CD8-positive, alpha-beta memory T cell (primary cell): ENCODE results near the gene TMEM132D. TPM values are rescaled to one million over a fixed set of nuclear protein-coding genes. Genes with fewer than 3 reads are reported as not detected.
A peak's percentile ranks its signal among the peaks of the same experiment; 100 is the strongest.

Experiments
- CTCF ChIA-PET: fragments of 350-600 bp; sonication (Branson Sonifier 250); formaldehyde crosslinking; loops from one replicate; lab custom pipeline; 2021; ENCODE audit warnings: antibody characterized with exemption; lab: Charles Lee
- POLR2A ChIA-PET: fragments of 350-600 bp; sonication (Branson Sonifier 250); formaldehyde crosslinking; loops from one replicate; lab custom pipeline; 2021; ENCODE audit warnings: antibody characterized with exemption; lab: Charles Lee
- DNase-seq, 5 donors: peaks; one replicate each; pipeline versions ENCODE4 v3.0.0 to v3.0.0-alpha.2; 2020 to 2022; ENCODE audit warnings: mixed read lengths in 1 of 5
- H3K27ac ChIP-seq: one replicate; pipeline ENCODE4 v1.7.0; 2013; ENCODE audit warnings: low read depth, mild to moderate bottlenecking, low read length, moderate library complexity
- H3K27me3 ChIP-seq: 2 replicates; pipeline ENCODE4 v1.7.0; 2013; ENCODE audit warnings: low read length, mild to moderate bottlenecking; ENCODE audit not compliant: insufficient read depth, poor library complexity, severe bottlenecking
- H3K36me3 ChIP-seq: 2 replicates; pipeline ENCODE4 v1.7.0; 2013; ENCODE audit warnings: mild to moderate bottlenecking, low read length, moderate library complexity; ENCODE audit not compliant: insufficient read depth
- H3K4me1 ChIP-seq: 2 replicates; pipeline ENCODE4 v1.7.0; 2013; ENCODE audit warnings: mild to moderate bottlenecking, low read length, moderate library complexity; ENCODE audit not compliant: insufficient read depth
- H3K4me3 ChIP-seq: 2 replicates; pipeline ENCODE4 v1.7.0; 2013; ENCODE audit warnings: mild to moderate bottlenecking, low read length
- H3K9me3 ChIP-seq: 2 replicates; pipeline ENCODE4 v1.7.0; 2013; ENCODE audit warnings: mild to moderate bottlenecking, low read length
- H3K27ac Mint-ChIP-seq, 8 donors: one replicate each; pipeline ENCODE4 v1.8.0; 2020 to 2021; ENCODE audit warnings: mixed read lengths in 8 of 8, mild to moderate bottlenecking in 6 of 8, inconsistent platforms in 3 of 8, moderate library complexity in 3 of 8
- H3K27me3 Mint-ChIP-seq, 2 donors: one replicate each; pipeline ENCODE4 v1.8.0; 2020 to 2021; ENCODE audit warnings: mixed read lengths in 2 of 2, mild to moderate bottlenecking in 1 of 2, moderate library complexity in 1 of 2
- H3K36me3 Mint-ChIP-seq, 3 donors: one replicate each; pipeline ENCODE4 v1.8.0; 2020 to 2021; ENCODE audit warnings: mixed read lengths in 3 of 3, inconsistent platforms in 1 of 3, mild to moderate bottlenecking in 1 of 3
- H3K4me1 Mint-ChIP-seq, 3 donors: one replicate each; pipeline ENCODE4 v1.8.0; 2020 to 2021; ENCODE audit warnings: mixed read lengths in 3 of 3, inconsistent platforms in 1 of 3, mild to moderate bottlenecking in 1 of 3
- H3K4me3 Mint-ChIP-seq, 7 donors: one replicate each; pipeline ENCODE4 v1.8.0; 2020 to 2021; ENCODE audit warnings: mixed read lengths in 7 of 7, mild to moderate bottlenecking in 6 of 7, moderate library complexity in 4 of 7, inconsistent platforms in 2 of 7
- H3K9me3 Mint-ChIP-seq, 5 donors: one replicate each; pipeline ENCODE4 v1.8.0; 2020 to 2022; ENCODE audit warnings: mixed read lengths in 5 of 5, mild to moderate bottlenecking in 3 of 5, moderate library complexity in 2 of 5, inconsistent platforms in 1 of 5
- polyA plus RNA-seq: library from polyadenylated mRNA; unstranded; fragments of 300-500 nt; fragmentation: Illumina TruSeq; gene quantifications from one replicate; pipeline ENCODE4 v1.2.3, GENCODE V29; 2021
- total RNA-seq, 2 experiments: library from RNA; stranded (reverse); gene quantifications; one replicate each; pipeline ENCODE4 v1.2.3, GENCODE V29; 2021

TMEM132D gene
- total and polyA plus RNA-seq, 3 experiments from 2014 or later = not detected

- Mint-ChIP-seq H3K4me3 (no peak overlapping the region), H3K4me1 (no peaks in the 10 kb centered on the region), H3K27ac (no peak overlapping the region), H3K36me3 (no peaks in the 10 kb centered on the region), H3K9me3 (peaks cover 0 to 14% (median 6%) of the 10 kb centered on the region in 5 donors), H3K27me3 (peaks cover 0 to 6% of the 10 kb centered on the region in 2 donors)
- H3K9me3 ChIP-seq = no peaks in the 10 kb centered on the region
- POLR2A ChIA-PET = no interaction called here
- H3K27ac ChIP-seq = no peak overlapping the region
- no peak overlapping the region for H3K4me3 ChIP-seq
- no peaks in the 10 kb centered on the region for H3K36me3 ChIP-seq
- no peak for DNase-seq
- H3K27me3 ChIP-seq = no peaks in the 10 kb centered on the region
- CTCF ChIA-PET = no interaction called here
- H3K4me1 ChIP-seq = no peaks in the 10 kb centered on the region
Observed at GRCh38 chr12:129106772-129107171, 797.1 kb downstream of the TMEM132D start.

- no peaks in the 10 kb centered on the region for H3K36me3 Mint-ChIP-seq
- H3K9me3 ChIP-seq = no peaks in the 10 kb centered on the region
- peaks cover 0 to 6% of the 10 kb centered on the region in 2 donors for H3K27me3 Mint-ChIP-seq
- ChIA-PET CTCF (no interaction called here), POLR2A (no interaction called here)
- H3K4me3 Mint-ChIP-seq = peak overlapping the region in 1 of 7 donors; percentile 51
- no peak overlapping the region for H3K4me3 ChIP-seq
- H3K27me3 ChIP-seq = no peaks in the 10 kb centered on the region
- no peak overlapping the region for H3K27ac Mint-ChIP-seq
- H3K36me3 ChIP-seq = no peaks in the 10 kb centered on the region
- H3K4me1 Mint-ChIP-seq = no peaks in the 10 kb centered on the region
- no peaks in the 10 kb centered on the region for H3K4me1 ChIP-seq
- no peak for DNase-seq
- no peak overlapping the region for H3K27ac ChIP-seq
- peaks cover 0 to 14% (median 7%) of the 10 kb centered on the region in 5 donors for H3K9me3 Mint-ChIP-seq
Observed at GRCh38 chr12:129103231-129103630, 800.6 kb downstream of the TMEM132D start.

DNA sequence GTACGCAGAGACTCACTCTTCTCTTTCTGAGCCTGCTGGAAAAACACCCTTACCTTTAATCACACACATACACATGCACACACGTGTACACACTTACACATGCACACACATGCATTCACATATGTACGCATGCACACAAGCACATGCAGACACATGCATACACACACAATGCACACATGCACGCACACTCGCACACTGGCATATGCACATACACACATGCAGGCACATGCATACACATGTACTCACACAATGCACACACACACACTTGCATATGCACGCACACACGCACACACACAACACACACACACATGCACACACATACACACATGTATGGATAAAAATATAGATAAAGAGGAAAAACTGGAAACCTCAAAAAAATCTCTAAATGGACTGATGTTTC is 801.6 kb downstream of the TMEM132D start:
- peaks cover 0 to 6% of the 10 kb centered on the region in 2 donors for H3K27me3 Mint-ChIP-seq

GRCh38 chr12:129101816-129102215 is 802.0 kb downstream of the TMEM132D start:
- Mint-ChIP-seq H3K36me3 (no peaks in the 10 kb centered on the region), H3K4me1 (no peaks in the 10 kb centered on the region), H3K27ac (no peak overlapping the region), H3K4me3 (no peak overlapping the region), H3K27me3 (peaks cover 0 to 6% of the 10 kb centered on the region in 2 donors), H3K9me3 (peaks cover 0 to 12% (median 5%) of the 10 kb centered on the region in 5 donors)
- ChIA-PET CTCF (no interaction called here), POLR2A (no interaction called here)
- no peak overlapping the region for H3K4me3 ChIP-seq
- H3K9me3 ChIP-seq = no peaks in the 10 kb centered on the region
- H3K36me3 ChIP-seq = no peaks in the 10 kb centered on the region
- H3K4me1 ChIP-seq = no peaks in the 10 kb centered on the region
- no peaks in the 10 kb centered on the region for H3K27me3 ChIP-seq
- no peak overlapping the region for H3K27ac ChIP-seq
- no peak for DNase-seq

More for the DNA sequence above, 801.6 kb downstream of the TMEM132D start:
- Histone ChIP-seq H3K4me3 (no peak overlapping the region), H3K36me3 (no peaks in the 10 kb centered on the region), H3K4me1 (no peaks in the 10 kb centered on the region), H3K27ac (no peak overlapping the region), H3K27me3 (no peaks in the 10 kb centered on the region), H3K9me3 (no peaks in the 10 kb centered on the region)
- Mint-ChIP-seq H3K9me3 (peaks cover 0 to 14% (median 6%) of the 10 kb centered on the region in 5 donors), H3K36me3 (no peaks in the 10 kb centered on the region), H3K27ac (no peak overlapping the region), H3K4me3 (no peak overlapping the region), H3K4me1 (no peaks in the 10 kb centered on the region)
- CTCF ChIA-PET = no interaction called here
- no peak for DNase-seq
- POLR2A ChIA-PET = no interaction called here

- Mint-ChIP-seq H3K4me3 (no peak overlapping the region), H3K36me3 (no peaks in the 10 kb centered on the region), H3K27me3 (peaks cover 0 to 6% of the 10 kb centered on the region in 2 donors), H3K27ac (peak overlapping the region in 1 of 8 donors; percentile 43), H3K9me3 (peaks cover 0 to 8% (median 4%) of the 10 kb centered on the region in 5 donors), H3K4me1 (no peaks in the 10 kb centered on the region)
- ChIA-PET CTCF (no interaction called here), POLR2A (no interaction called here)
- Histone ChIP-seq H3K4me3 (no peak overlapping the region), H3K36me3 (no peaks in the 10 kb centered on the region), H3K27ac (no peak overlapping the region), H3K9me3 (no peaks in the 10 kb centered on the region), H3K27me3 (no peaks in the 10 kb centered on the region), H3K4me1 (no peaks in the 10 kb centered on the region)
- no peak for DNase-seq
Observed at GRCh38 chr12:129101404-129101803, 802.4 kb downstream of the TMEM132D start.

DNA sequence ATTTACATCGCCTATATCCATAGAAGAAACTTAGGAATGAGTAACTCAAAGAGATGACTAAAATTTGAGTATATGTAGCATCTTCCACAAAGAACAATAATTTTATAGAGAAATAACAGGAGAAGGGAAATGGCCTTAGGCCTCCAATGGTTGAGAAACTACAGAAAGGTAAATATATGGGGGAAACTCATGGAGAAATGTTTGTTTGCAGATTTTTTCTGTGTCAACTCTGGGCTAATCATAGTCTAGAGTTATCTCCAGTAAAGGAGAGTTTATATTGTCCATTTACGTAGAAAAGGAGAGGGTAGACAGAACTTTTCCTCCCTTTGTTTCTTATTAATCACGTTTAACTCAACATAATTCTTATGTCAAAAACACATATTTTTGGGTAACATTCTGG is 806.4 kb downstream of the TMEM132D start:
- no peaks in the 10 kb centered on the region for H3K27me3 ChIP-seq
- no peaks in the 10 kb centered on the region for H3K9me3 ChIP-seq
- Mint-ChIP-seq H3K27me3 (peaks cover 0 to 5% of the 10 kb centered on the region in 2 donors), H3K4me3 (no peak overlapping the region), H3K9me3 (peaks cover 0 to 9% (median 3%) of the 10 kb centered on the region in 5 donors), H3K27ac (no peak overlapping the region), H3K36me3 (no peaks in the 10 kb centered on the region), H3K4me1 (no peaks in the 10 kb centered on the region)
- H3K27ac ChIP-seq = no peak overlapping the region
- DNase-seq = no peak
- H3K4me1 ChIP-seq = no peaks in the 10 kb centered on the region
- POLR2A ChIA-PET = no interaction called here
- no peak overlapping the region for H3K4me3 ChIP-seq
- no peaks in the 10 kb centered on the region for H3K36me3 ChIP-seq
- CTCF ChIA-PET = no interaction called here

DNA sequence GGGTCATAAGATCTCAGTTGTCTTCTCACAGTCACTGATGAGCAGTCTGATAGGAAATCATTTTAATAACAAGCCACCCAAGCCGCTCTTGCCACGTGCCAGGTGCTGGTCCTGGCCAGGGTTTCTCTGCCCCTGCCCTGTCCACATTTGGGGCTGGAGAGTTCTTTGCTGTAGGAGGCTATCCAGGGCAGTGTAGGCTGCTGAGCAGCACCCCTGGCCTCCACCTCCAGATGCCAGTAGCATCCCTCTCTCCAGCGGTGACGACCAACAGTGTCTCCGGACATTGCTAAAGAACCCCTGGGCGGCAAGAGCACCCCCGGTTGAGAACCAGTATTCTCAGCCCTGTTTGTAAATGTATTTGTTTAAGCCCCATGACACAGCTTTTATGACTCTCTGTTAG is 806.9 kb downstream of the TMEM132D start:
- H3K27me3 Mint-ChIP-seq = peaks cover 0 to under 1% of the 10 kb centered on the region in 2 donors
- H3K4me1 ChIP-seq = no peaks in the 10 kb centered on the region
- H3K27me3 ChIP-seq = no peaks in the 10 kb centered on the region
- no peaks in the 10 kb centered on the region for H3K9me3 ChIP-seq
- H3K4me3 Mint-ChIP-seq = no peak overlapping the region
- no peaks in the 10 kb centered on the region for H3K4me1 Mint-ChIP-seq
- no peaks in the 10 kb centered on the region for H3K36me3 ChIP-seq
- DNase-seq = no peak
- no peak overlapping the region for H3K27ac Mint-ChIP-seq
- ChIA-PET POLR2A (no interaction called here), CTCF (no interaction called here)
- H3K27ac ChIP-seq = no peak overlapping the region
- no peak overlapping the region for H3K4me3 ChIP-seq
- H3K9me3 Mint-ChIP-seq = peaks cover 0 to 7% (median 3%) of the 10 kb centered on the region in 5 donors
- H3K36me3 Mint-ChIP-seq = no peaks in the 10 kb centered on the region

DNA sequence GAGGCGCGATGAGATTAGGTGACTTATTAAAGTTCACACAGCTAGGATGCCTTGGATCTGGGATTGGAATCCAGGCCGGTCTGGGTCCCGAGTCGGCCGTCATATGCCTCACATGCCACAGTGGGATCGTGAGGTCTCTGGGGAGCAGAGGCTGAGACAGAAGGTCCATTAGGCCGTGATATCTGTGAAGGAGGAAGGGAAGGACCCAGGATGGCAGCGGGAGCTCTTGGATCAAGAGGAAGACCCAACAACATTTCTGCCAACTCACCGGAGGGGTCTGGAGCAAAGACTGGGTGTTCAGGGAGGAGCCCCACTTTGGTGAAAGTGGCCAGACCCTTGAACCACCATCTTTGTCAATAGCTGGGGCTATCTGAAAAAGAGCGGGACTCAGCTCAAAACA is 807.6 kb downstream of the TMEM132D start:
- POLR2A ChIA-PET = no interaction called here
- Mint-ChIP-seq H3K36me3 (no peaks in the 10 kb centered on the region), H3K27me3 (no peaks in the 10 kb centered on the region), H3K4me1 (no peaks in the 10 kb centered on the region), H3K9me3 (peaks cover 0 to 6% (median 3%) of the 10 kb centered on the region in 5 donors), H3K27ac (peak overlapping the region in 1 of 8 donors; percentile 27), H3K4me3 (no peak overlapping the region)
- H3K9me3 ChIP-seq = no peaks in the 10 kb centered on the region
- CTCF ChIA-PET = no interaction called here
- no peaks in the 10 kb centered on the region for H3K4me1 ChIP-seq
- DNase-seq = no peak
- H3K4me3 ChIP-seq = no peak overlapping the region
- no peak overlapping the region for H3K27ac ChIP-seq
- no peaks in the 10 kb centered on the region for H3K36me3 ChIP-seq
- no peaks in the 10 kb centered on the region for H3K27me3 ChIP-seq
